GM21360 (cell line): ENCODE measurements around the gene ODAD3.
"Not testable (repeated sequence)": the region's sequence is repeated elsewhere in the genome, so short reads cannot be mapped to it uniquely, and the experiment has no call there.

Experiments
- ATAC-seq: cut with Tn5 transposase; IDR thresholded peaks from one replicate; pipeline ENCODE4 v1.9.1; 2021; ENCODE audit warnings: mild to moderate bottlenecking, moderate library complexity; ENCODE audit not compliant: unreplicated experiment

The ODAD3 gene

DNA sequence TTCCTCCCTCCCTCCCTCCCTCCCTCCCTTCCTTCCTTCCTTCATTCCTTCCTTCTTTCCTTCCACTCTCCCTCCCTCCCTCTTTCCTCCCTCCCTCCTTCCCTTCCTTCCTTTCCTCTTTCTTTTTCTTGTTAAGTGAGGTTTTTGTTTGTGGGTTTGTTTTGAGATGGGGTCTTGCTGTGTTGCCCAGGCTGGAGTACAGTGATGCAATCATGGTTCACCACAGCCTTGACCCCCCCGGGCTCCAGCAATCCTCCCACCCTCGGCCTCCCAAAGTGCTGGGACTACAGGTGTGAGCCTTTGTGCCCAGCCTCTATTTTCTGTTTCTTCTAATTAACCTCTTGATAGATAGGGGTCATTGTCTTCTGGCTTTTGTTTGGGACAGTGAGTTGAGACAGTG, 26.5 kb upstream of the ODAD3 start:
- no peak for ATAC-seq

GRCh38 chr19:11460207-11460606, 25.3 kb upstream of the ODAD3 start:
- no peak for ATAC-seq

- ATAC-seq = not testable (repeated sequence)
Observed at GRCh38 chr19:11458912-11459311, 24.0 kb upstream of the ODAD3 start.

GRCh38 chr19:11458236-11458900, 23.4 kb upstream of the ODAD3 start:
- ATAC-seq = no peak

DNA sequence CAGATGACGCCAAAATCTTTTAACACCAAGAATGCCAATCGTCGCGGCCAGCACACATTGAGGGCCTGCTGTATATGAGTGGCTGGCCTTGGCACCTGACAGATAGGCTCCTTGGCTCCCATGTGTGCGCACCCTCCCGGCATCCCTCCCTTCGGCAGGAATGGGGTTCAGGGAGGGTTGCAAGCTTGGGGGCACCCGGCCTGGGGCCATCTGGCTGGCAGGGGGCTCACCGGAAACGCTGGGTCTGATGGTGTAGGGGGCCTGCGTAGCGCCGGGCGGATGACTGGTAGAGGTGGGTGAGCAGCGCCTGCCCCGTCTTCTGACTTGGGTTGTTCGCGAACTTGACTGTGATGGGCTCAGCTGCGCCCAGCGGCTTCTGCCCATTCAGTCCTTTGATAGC, 22.9 kb upstream of the ODAD3 start:
- no peak for ATAC-seq

- ATAC-seq = no peak
Observed at GRCh38 chr19:11457115-11457514, 22.2 kb upstream of the ODAD3 start.

- ATAC-seq = no peak
Observed at GRCh38 chr19:11456659-11457058, 21.7 kb upstream of the ODAD3 start.

DNA sequence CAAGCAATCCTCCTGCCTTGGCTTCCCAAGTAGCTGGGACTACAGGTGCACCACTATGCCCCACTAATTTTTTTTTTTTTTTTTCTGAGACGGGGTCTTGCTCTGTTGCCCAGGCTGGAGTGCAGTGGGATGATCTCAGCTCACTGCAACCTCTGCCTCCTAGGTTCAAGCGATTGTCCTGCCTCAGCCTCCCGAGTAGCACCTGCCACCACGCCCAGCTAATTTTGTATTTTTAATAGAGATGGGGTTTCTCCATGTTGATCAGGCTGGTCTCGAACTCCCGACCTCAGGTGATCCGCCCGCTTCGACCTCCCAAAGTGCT, 20.3 kb upstream of the ODAD3 start:
- not testable (repeated sequence) for ATAC-seq

DNA sequence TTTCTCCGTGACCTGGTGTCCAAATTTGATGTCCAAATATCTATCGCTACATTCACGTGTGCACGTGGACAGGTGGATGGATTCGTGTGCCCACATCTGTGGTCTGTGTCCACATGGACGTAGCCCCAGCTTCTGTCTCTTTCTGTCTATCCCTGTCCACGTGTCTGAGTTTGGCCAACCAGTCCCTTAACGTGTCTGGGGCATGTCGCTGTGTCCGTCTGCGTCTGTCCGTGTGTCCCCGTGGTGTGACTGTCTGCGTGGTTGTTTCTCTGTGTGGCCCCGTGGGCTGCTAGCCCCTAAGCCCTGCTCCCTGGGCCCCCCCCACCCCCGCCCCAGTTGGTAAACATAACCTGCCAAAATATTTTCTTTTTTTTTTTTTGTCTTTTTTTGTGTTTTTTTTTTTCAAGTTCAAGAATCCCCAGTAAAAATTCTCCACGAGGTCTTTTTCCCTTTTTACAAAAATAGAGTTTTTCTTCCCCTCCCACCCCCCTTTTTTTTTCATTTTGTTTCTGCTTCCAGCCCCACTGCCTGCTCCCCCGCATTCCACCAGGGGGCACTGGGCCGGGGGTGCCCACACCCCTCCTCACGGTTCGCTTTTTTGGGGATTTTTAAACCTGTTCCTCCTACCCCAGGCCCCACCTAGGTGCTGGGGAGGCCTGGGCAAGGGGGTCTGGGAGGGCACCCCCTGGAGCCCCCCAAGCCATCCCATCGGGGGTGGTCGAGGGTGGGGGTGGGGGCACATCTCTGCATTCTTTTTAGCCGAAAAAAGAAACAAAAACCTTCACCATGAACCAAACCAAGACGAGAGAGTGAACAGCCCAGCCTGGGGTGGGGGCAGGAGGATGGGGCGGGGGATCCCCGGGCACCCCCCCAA, 18.8 kb upstream of the ODAD3 start:
- no peak for ATAC-seq

DNA sequence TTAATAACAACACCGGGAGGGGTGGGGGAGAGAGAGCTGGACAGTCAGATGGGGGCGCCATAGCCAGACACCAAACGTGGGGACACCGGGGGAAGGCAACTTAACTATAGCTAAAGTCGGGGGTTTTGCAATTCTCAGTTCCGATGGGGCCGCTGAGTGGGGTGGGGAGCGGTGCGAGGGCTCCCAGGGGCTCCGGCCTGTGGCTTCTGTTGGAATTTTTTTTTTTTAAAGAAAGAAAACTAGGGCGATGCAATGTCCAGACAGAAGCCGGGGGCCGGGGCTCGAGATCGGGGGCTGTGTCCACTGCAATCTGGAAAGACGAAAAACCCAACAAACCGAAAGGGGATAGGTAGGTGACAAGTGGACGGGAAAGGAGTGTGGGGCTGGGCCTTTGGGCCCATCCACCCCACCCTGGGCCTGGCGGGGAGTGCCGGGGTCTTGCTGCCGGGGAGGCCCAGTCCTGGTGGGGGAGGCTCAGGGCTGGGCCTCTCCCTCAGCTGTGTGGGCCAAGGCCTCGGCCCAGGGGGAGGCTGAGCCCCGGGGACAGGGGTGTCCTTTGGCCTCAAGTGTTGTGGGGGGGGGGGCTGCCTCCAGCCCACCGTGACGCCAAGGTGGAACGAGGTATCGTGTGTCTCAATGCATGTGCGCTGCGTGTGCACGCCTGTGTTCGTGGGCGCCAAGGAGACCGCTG, 17.8 kb upstream of the ODAD3 start:
- no peak for ATAC-seq

- no peak for ATAC-seq
Observed at GRCh38 chr19:11451871-11452619, 17.1 kb upstream of the ODAD3 start.

DNA sequence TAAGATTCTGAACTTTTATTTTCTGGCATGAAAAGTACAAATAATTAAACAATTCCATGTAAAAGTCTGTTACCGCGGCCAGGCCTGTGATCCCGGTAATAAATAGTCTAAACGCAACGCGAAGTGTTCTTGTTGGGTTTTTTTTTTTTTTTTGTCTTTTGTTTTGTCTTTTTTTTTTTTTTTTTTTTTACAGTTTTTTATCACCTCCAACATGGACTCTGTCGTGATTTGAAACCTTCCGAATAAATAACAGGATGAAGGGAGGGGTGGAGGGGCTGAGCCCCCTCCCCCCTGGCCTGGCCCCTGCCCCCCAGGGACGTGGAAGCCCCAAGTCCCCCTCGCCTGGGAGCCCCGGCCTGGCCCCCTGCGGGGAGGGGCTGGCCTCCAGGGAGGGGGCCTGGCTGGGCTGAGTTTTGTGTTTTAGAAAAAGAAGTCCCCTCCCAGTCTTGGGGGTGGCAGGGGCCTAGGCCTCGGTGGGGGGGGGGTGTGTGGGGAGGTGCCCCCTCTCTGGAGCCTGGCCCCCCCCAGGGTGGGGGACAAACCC, 16.5 kb upstream of the ODAD3 start:
- no peak for ATAC-seq

DNA sequence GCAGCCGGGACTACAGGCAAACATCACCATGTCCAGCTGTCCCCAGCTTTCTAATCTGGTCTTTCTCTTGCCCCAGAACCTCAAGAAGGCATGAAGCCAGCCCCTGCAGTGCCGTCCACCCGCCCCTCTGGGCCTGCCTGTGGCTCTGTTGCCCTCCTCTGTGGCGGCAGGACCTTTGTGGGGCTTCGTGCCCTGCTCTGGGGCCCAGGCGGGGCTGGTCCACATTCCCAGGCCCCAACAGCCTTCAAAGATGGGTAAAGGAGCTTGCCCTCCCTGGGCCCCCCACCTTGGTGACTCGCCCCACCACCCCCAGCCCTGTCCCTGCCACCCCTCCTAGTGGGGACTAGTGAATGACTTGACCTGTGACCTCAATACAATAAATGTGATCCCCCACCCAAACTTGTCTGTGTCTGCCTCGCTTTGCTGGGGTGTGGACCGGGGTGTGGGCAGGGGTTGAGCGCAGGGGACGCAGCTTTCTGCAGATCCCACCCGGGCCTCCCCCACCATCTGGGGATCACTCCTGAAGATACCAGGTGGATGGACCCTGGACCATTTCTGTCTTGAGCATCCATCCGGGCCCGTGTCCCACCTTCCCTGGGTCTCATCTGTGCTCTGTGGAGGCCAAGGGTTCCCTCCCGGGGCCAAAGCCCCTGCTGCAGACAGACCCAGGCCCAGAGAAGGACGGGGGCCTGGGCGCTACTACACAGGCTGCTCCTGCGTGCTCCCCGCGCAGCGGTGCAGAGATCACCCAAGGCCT, 15.8 kb upstream of the ODAD3 start:
- ATAC-seq = no peak

DNA sequence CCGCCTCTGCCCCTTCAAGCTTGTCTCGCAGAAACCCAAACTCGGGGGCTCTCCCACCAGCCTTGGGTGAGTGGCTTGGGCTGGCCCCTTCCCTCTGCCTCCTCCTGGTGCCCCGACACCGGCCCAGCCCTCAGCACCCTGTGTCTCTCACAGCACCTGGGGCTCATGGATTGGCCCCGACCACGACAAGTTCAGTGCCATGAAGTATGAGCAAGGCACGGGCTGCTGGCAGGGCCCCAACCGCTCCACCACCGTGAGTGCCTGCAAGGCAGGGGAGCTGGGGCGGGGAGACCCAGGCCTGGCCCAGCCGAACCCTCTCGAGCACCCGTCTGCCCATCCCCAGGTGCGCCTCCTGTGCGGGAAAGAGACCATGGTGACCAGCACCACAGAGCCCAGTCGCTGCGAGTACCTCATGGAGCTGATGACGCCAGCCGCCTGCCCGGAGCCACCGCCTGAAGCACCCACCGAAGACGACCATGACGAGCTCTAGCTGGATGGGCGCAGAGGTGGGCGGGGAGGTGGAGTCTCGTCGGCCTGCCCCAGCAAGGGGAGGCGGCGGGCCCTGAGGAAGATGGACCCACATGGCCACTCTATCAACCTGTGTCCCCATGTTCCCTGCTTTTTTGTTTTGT, 14.1 kb upstream of the ODAD3 start:
- no peak for ATAC-seq

DNA sequence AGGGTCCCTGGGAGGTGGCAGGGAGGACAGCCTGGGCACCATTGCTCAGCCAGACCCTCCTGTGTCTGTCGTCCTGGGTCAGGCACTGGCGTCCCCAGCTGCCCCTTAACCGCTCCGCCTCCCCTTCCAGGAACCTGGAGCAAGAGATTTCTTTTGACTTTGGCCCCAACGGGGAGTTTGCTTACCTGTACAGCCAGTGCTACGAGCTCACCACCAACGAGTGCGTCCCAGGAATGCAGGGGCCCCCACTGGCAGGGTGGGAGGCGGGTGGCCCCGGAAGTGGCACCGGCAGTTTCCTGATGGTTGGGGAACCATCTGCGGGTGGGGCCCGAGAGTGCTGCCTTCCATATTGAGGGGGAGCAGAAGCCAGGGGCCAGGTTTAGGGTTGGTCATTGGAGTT, 13.5 kb upstream of the ODAD3 start:
- no peak for ATAC-seq

GRCh38 chr19:11447347-11448262, 12.7 kb upstream of the ODAD3 start:
- no peak for ATAC-seq

GRCh38 chr19:11446652-11447301, 11.9 kb upstream of the ODAD3 start:
- ATAC-seq = no peak

- no peak for ATAC-seq
Observed at GRCh38 chr19:11446271-11446651, 11.3 kb upstream of the ODAD3 start.
